GM13977 (cell line): ENCODE results near the gene RUNX3.

Source experiments
- DNase-seq: peaks from one replicate; pipeline ENCODE4 v3.0.0; 2012; ENCODE audit warnings: low spot score
- in situ Hi-C: fragments of 300-500 bp; cut with MboI; formaldehyde crosslinking; loops from one replicate; pipeline ENCODE4 v1.12.0; 2022; ENCODE audit warnings: low sequenced_read_pairs, low pct_unique_long_range_greater_than_20kb, mixed read lengths, inconsistent platforms; ENCODE audit not compliant: unreplicated experiment
- TF ChIP-seq, protein P1 (sequence below): IDR thresholded peaks from 2 replicates; pipeline ENCODE4 v1.5.1; 2012; ENCODE audit warnings: mild to moderate bottlenecking, control low read depth; ENCODE audit not compliant: insufficient read depth; ENCODE audit errors: extremely low read depth, missing control alignments

Gene RUNX3

DNA sequence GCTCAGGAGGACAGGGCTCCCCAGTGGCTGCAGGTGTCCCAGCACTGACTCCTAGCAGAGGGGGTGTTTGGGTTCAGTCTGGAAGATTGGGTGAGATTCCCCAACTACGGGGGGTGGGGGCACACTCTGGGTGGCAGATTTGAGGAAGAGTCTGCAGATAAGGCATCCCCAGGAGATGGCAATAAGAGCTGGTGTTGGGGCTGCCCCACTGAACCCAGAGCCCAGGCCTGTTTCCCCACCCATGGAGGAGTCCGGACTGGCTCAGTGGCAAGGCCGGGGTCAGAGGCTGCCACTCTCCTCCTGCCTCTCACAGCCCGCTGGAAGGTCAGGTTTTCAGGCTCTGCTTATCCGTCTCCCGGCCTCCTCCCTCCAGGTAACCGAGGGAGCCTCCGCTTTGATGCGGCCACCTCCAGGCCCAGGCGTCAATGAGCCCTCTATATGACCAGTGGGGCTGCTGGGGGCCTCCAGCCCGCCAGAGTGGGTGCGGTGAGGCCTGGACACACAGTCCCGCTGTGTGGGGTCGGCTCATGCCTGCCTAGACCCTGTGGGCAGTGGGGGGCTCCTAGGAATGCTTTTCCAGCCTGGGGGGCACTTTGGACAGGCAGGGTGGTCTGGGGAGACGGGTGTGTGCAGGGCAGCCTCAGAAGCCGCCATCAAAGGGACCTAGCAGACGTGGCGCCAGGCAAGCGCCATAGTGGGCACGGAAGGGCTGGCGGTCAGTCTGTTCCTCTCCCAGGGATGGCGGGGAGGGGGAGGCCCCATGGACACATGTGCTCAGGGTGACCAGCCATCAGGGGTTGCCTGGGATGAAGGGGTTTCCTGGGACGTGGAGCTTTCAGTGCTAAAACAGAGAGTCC lies 28.9 kb upstream of the RUNX3 start:
- TF ChIP-seq, protein P1, sequence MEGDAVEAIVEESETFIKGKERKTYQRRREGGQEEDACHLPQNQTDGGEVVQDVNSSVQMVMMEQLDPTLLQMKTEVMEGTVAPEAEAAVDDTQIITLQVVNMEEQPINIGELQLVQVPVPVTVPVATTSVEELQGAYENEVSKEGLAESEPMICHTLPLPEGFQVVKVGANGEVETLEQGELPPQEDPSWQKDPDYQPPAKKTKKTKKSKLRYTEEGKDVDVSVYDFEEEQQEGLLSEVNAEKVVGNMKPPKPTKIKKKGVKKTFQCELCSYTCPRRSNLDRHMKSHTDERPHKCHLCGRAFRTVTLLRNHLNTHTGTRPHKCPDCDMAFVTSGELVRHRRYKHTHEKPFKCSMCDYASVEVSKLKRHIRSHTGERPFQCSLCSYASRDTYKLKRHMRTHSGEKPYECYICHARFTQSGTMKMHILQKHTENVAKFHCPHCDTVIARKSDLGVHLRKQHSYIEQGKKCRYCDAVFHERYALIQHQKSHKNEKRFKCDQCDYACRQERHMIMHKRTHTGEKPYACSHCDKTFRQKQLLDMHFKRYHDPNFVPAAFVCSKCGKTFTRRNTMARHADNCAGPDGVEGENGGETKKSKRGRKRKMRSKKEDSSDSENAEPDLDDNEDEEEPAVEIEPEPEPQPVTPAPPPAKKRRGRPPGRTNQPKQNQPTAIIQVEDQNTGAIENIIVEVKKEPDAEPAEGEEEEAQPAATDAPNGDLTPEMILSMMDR: no peak
- DNase-seq: no peak
- in situ Hi-C loops: no loop called here

DNA sequence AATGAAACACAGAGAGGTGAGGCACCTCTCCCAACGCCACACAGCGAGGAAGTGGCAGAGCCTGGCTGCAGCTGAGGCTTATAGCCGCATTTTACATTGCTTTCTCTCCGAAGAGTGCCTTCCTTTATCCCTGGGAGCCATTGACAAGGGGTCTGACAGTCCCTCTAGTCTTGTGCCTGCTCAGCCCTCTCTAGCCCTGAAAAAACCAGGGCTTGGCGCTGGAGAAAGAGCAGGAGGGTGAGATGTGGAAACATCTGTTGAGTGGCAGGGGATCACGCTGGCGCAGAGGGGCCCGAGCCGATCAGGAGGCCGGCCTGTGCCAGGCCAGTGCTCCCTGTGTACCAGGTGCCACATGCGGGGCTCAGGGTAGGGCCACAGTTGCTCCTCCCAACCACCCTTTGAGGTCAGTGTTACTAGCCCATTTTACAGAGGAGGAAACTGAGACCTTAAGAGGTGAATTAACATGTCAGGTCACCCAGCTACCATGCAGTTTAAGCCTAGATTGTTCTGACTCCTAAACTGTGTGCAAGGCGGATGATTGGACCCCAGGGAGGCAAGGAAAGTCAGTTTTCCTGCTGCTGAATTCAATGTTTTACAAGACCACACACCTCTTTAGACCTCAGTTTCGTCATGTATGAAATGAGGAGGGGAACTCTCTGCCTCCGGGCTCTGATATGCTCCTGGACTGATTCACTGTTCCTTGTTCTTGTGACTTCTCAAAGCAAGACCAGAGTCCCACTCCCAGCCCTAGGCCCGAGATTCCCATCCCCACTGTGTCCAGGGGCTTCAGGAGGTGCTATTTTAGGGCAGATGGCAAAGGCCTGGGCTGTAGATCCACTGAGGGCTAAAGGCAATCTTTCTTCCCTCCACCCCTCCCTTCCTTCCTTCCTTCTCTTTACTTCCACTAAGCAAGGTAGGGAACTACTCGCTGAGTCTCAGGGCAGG lies 28.0 kb upstream of the RUNX3 start:
- in situ Hi-C loops: no loop called here
- TF ChIP-seq, protein P1: no peak
- DNase-seq: no peak

DNA sequence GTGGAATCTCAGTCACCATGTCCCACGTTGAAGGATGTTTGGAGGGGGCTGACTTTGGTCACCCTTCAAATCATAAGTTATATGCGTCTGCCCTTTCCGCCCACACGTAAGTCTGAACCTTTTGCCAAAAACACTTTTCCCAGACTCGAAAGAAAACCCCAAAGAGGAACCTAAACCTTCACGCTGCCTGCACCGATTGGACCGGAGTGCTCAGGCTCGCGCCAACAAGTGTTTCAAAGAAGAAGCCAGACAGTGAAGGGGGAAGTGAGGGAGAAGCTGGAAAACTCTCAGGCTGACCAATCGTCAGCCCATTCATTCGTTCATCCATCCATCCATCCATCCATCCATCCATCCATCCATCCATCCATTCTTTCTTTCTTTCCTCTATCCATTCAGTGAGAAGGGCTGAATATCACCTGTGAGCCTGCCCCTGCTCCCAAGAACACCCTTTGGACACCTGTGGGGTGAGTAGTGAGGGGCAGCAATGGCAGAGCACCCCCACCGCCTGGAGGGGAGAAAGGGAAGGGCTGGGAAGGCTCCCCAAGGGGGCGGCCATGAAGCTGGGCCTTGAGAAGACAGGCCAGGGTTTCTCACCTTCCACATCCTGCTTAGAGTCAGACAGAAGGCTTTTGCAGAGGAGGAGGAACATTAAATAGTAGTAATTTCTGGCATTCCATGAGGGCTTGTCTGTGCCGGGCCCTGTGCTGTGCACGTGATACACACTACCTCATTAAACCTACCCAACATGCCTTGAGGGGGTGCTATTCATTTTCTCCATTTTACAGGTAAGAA lies 27.1 kb upstream of the RUNX3 start:
- TF ChIP-seq, protein P1: no peak
- no peak for DNase-seq
- in situ Hi-C loops: no loop called here

DNA sequence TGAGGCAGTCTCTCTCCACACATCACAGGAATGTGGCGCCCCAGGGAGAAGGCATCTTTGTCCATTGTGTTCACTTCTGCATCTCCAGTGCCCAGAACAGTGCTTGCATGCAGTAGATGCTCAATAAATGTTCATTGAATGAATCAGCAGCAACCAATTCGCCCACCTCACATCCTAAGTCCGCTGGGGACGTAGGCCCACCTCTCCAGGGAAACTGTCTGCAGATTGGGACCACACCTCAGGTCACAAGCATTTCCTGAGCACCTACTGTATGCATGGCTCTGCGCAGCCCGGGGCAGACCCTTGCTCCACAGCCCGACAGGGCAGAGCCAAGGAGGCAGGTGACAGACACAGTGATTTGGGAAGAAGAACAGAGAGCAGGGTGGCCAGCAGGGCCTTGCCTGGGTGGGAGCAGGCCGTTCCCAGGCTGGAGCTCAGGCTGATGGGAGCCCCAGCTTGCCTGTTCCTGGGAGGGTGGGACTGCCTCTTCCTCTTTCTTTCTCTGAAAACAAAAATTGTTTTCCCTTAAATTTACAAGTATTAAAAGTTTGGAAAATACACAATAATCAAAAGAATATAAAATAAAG lies 25.8 kb upstream of the RUNX3 start:
- TF ChIP-seq, protein P1: no peak
- in situ Hi-C loops: no loop called here
- DNase-seq: no peak

DNA sequence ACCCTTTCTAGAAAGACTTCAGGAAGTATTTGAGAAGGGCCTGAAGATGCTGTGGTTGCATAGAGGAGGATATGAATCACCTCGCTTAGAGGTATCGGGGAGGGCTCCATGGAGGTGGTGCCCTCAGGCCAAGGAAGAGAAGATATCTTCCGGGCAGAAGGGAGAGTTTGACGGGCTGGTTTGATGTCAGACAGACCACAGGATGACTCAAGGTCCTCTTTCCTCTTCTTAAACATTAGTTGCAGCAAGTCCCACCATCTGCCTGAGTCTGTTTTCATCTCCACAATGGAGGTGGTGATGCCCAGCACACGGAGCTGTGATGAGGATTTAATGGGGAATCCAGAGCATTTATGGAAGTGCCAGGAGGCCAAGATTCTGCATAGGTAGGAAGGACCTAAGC lies 25.1 kb upstream of the RUNX3 start:
- in situ Hi-C loops: no loop called here
- DNase-seq: no peak
- TF ChIP-seq, protein P1: no peak

DNA sequence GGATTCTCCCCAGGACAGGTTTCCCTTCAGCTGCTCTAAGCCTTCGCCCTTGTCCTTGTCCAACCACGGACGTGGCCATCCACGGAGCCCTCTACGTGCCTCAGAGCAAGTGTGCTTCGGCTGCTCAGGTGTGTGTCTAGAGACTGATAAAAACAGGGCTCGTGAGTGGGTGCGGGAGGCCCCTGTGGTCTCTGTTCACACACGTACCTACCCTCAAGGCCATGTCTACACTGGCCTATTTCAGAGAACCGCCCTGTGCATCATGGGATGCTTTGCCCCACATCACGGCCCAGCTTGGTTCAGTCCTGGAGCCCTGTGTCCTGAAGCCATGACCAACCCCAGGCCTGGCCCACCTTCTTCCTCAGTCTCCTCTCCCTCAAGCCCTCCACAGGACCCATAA lies 24.6 kb upstream of the RUNX3 start:
- in situ Hi-C loops: no loop called here
- DNase-seq: no peak
- TF ChIP-seq, protein P1: no peak
